Urinary bladder (tissue), 4 donors: ENCODE data around the gene BICDL2. TPM values are rescaled to one million over a fixed set of nuclear protein-coding genes. Genes with fewer than 3 reads are reported as not detected.

Experiments
- DNase-seq: peaks from one replicate; pipeline ENCODE4 v3.0.0-alpha.2; 2015; ENCODE audit errors: extremely low spot score
- H3K27ac ChIP-seq: one replicate; pipeline ENCODE4 v1.5.1; 2013; ENCODE audit warnings: low read depth, mild to moderate bottlenecking, moderate library complexity
- H3K36me3 ChIP-seq: one replicate; pipeline ENCODE4 v1.6.1; 2013; ENCODE audit warnings: mild to moderate bottlenecking, moderate library complexity; ENCODE audit not compliant: insufficient read depth
- H3K4me1 ChIP-seq: one replicate; pipeline ENCODE4 v1.6.1; 2013; ENCODE audit warnings: mild to moderate bottlenecking, moderate library complexity; ENCODE audit not compliant: insufficient read depth
- H3K4me3 ChIP-seq: one replicate; pipeline ENCODE4 v1.5.1; 2013; ENCODE audit warnings: low read depth, low read length
- WGBS: extraction: QIAGEN DNeasy Blood & Tissue Kit; methylation state at CpG from one replicate; pipeline ENCODE4 v1.1.7; 2013; 5-methylcytosine and 5-hydroxymethylcytosine counted together
- polyA plus RNA-seq: library from polyadenylated mRNA; stranded (reverse); fragments of 200-250 nt; gene quantifications from one replicate; pipeline ENCODE4 v1.2.3, GENCODE V29; 2013
- total RNA-seq: library from RNA; depleted of rRNA; stranded (reverse); fragments of >200 nt; gene quantifications from one replicate; pipeline ENCODE4 v1.2.3, GENCODE V29; 2014
- donor health status: healthy with polysubstance abuse.
- donor health status: healthy.

BICDL2 gene
- total and polyA plus RNA-seq, 2 donors: 7.2 to 8.3 TPM

GRCh38 chr16:3030222-3031212 is 6.2 kb downstream of the BICDL2 start:
- Histone ChIP-seq H3K36me3 (no peaks in the 10 kb centered on the region), H3K27ac (no peak overlapping the region), H3K4me3 (no peak overlapping the region), H3K4me1 (no peaks in the 10 kb centered on the region)
- 75% methylated on average over 33 of the region's 33 CpGs for WGBS
- no peak for DNase-seq

DNA sequence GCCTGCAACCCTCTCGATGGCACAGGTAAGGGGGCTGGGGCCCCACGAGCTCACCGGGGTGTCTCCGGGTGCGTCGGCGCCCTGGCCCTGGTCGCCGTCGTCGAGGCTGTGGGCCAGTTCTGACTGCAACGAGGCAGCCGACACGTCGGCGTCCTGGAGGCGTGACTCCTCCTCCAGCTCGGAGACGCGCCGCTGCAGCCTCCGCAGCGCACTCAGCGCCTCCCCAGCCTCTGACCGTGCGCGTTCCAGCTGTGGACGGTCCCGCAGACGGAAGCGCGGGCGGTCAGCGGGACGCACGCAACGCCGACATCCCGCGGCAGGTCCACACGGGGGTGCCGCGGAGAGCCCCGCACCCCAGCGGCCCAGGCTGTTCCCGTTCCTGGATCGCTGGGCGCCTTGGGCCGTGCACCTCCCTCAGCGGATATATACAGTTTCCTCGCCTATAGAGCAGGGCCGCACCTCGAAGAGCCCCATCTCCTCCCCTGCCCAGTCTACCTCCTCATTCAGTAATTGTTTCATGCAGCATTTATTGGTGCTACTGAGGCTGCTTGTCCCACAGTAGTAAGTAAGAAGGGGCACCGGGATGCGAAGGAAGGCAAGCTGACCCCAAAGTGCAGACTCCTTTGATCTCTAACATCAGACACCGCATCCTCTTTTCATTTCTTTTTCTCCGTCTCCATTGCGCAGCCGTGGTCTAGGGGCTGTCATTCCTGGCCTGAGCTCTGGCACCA is 7.1 kb downstream of the BICDL2 start:
- Histone ChIP-seq H3K4me1 (no peaks in the 10 kb centered on the region), H3K27ac (no peak overlapping the region), H3K36me3 (no peaks in the 10 kb centered on the region), H3K4me3 (no peak overlapping the region)
- no peak for DNase-seq
- WGBS: 10% methylated on average over 59 of the region's 59 CpGs

GRCh38 chr16:3028716-3029319 is 7.9 kb downstream of the BICDL2 start:
- 25% methylated on average over 15 of the region's 15 CpGs for WGBS
- no peak overlapping the region for H3K4me3 ChIP-seq
- H3K4me1 ChIP-seq: no peaks in the 10 kb centered on the region
- no peak overlapping the region for H3K27ac ChIP-seq
- no peaks in the 10 kb centered on the region for H3K36me3 ChIP-seq
- no peak for DNase-seq

GRCh38 chr16:3027983-3028715 is 8.6 kb downstream of the BICDL2 start:
- Histone ChIP-seq H3K36me3 (no peaks in the 10 kb centered on the region), H3K27ac (no peak overlapping the region), H3K4me1 (no peaks in the 10 kb centered on the region), H3K4me3 (no peak overlapping the region)
- no peak for DNase-seq
- WGBS: 13% methylated on average over 58 of the region's 58 CpGs

DNA sequence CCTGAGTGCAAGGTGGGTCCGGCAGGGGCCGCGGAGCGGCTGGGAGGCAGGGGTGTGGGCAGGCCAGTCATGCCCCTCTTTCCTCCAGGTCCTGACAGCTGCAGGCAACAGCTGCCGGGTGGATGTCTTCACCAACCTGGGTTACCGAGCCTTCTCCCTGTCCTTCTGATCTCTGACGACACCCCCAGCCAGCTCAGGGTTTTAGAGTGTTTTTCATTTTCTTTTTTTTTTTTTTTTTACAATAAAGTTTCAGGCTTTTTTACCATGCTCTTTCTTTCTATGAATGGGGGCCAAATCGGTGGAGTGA is 9.3 kb downstream of the BICDL2 start:
- Histone ChIP-seq H3K36me3 (no peaks in the 10 kb centered on the region), H3K27ac (no peak overlapping the region), H3K4me1 (no peaks in the 10 kb centered on the region), H3K4me3 (no peak overlapping the region)
- 91% methylated on average over 8 of the region's 8 CpGs for WGBS
- DNase-seq: no peak

DNA sequence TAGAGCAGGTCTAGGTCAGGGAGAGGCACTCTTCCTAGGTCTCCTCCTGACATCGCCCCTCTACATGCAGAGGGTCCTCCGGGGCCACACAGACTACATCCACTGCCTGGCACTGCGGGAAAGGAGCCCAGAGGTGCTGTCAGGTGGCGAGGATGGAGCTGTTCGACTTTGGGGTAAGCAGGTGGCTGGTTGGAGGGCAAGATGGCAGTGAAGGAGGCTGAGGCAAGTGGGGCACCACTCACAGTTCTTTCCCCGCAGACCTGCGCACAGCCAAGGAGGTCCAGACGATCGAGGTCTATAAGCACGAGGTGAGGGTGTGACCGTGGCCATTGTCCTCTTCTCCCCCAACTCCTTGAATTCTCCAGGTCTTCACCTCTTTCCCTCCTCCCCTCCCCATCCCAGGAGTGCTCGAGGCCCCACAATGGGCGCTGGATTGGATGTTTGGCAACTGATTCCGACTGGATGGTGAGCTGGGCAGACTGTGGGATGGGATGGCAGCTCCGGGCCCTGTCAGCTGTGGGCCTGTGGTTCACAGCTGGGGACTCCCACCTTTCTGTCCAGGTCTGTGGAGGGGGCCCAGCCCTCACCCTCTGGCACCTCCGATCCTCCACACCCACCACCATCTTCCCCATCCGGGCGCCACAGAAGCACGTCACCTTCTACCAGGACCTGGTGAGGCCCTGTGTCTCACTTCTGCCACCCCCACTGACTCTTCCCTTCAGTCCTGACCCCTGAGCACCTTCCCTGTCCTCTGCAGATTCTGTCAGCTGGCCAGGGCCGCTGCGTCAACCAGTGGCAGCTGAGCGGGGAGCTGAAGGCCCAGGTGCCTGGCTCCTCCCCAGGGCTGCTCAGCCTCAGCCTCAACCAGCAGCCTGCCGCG is 9.9 kb downstream of the BICDL2 start:
- Histone ChIP-seq H3K4me1 (peaks cover 2% of the 10 kb centered on the region), H3K36me3 (no peaks in the 10 kb centered on the region), H3K4me3 (no peak overlapping the region), H3K27ac (no peak overlapping the region)
- WGBS: 93% methylated on average over 24 of the region's 24 CpGs
- no peak for DNase-seq

DNA sequence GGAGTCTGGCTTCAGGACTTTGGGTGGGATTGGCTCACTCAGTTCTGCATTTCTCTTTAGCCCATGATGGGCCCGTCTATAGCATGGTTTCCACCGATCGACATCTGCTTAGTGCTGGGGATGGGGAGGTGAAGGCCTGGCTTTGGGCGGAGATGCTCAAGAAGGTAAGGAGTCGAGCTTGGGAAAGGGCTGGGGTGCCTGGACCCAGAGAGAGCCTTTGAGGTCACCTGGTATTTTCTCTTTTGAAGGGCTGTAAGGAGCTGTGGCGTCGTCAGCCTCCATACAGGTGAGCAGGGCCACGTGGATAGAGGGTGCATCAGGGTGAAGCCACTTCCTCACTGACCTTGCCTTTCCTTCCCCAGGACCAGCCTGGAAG is 10.8 kb downstream of the BICDL2 start:
- 95% methylated on average over 8 of the region's 8 CpGs for WGBS
- Histone ChIP-seq H3K4me3 (no peak overlapping the region), H3K27ac (no peak overlapping the region), H3K36me3 (no peaks in the 10 kb centered on the region), H3K4me1 (peaks cover 2% of the 10 kb centered on the region)
- no peak for DNase-seq

DNA sequence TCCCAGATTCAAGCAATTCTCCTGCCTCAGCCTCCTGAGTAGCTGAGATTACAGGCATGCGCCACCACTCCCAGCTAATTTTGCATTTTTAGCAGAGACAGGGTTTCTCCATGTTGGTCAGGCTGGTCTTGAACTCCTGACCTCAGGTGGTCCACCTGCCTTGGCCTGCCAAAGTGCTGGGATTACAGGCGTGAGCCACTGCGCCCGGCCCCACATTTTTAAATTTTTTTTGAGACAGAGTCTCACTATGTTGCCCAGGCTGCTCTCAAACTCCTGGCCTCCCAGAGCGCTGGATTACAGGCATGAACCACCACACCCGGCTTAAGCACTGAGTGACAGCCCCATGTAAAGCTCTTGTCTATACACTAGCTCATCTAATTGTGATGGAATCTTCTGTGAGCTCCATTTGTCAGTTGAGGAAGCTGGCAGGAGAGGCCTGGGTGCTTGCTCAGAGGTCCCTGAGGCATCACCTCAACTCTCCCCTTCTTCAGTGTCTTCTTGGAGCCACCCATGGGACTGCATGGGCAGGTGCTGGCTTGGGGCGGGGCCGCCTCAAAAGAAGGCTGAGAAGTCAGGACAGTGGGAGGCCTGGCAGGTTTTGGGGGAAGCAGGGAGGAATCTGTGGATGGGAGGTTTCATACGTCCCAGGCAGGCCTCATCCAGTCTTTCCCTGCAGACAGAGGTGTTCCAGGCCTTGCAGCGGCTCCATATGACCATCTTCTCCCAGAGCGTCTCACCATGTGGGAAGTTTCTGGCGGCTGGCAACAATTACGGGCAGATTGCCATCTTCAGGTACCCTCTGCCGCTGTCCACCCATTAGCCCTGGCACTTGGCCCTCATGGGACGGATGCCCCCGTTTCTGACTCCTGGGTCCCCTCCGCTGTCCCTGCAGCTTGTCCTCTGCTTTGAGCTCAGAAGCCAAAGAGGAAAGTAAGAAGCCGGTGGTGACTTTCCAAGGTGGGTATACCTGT is 11.4 kb downstream of the BICDL2 start:
- DNase-seq: no peak
- Histone ChIP-seq H3K4me3 (no peak overlapping the region), H3K4me1 (peaks cover 2% of the 10 kb centered on the region), H3K27ac (no peak overlapping the region), H3K36me3 (no peaks in the 10 kb centered on the region)
- 94% methylated on average over 18 of the region's 18 CpGs for WGBS

DNA sequence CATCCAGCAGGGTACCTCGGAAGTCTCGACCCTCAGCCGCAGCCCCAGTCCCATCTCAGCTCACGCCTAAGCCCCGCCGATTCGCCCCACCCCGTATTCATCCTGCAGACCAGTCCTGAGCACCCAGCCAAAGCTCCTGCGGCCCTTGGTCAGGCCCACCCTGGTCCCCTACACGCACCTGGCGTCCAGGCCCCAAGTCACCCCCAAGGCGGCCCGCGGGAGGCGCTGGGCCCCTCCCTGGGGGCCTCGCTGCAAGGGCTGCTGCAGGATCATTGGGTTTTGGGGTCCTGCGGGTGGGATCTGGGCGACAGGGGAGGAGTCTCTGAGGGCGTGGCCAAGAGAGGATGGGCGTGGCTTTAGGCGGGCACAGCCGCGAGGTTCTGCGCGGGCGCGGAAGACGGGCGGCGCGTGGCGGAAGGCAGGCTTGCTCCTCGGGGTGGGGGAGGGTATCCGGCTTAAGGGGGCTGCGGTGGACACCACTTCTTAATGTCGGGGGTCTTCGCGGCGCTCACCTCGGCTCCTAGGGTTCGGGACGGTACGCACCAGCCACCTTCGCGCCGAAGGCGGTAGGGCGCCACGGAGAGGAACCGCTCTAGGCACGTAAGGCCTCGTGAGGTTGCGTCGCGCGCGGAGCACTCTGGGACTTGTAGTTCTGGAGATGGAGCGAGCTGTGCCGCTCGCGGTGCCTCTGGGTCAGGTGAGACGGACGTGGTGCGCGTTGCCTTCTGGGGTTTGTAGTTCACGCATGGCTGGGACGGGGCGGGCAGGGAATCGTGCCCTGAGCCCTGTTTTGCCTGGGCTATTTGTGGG is 12.9 kb downstream of the BICDL2 start, which contains the start of the genes HCFC1R1 and THOC6:
TSS of gene HCFC1R1 (minus strand) at position 274 of the 810 bp plus-strand sequence. CDS start at position 273, 1 bp downstream.
TSS of gene THOC6 (plus strand) at position 367 of the 810 bp plus-strand sequence. CDS start at position 659, 292 bp downstream.
- Histone ChIP-seq H3K4me3 (peak within 1 kb of the TSS; percentile 50), H3K27ac (peak within 1 kb of the TSS; percentile 90), H3K4me1 (peaks cover 2% of the 10 kb centered on the region), H3K36me3 (no peaks in the 10 kb centered on the region)
- WGBS: under 1% methylated on average over 69 of the region's 69 CpGs
- DNase-seq: peak; percentile 93

DNA sequence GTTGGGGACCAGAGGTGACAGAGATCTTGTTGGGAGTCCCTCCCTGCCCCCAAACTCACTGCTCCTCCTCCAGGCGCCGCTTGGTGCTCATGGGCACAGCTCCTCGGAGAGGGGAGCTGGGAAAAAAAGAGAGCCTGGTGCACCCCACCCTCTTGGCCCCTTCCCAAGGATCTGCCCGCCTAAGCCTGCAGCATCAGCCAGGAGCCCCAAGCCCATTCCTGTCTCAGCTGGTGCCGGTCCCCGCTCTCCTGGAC is 13.4 kb downstream of the BICDL2 start:
- WGBS: 14% methylated on average over 6 of the region's 6 CpGs
- H3K4me1 ChIP-seq: peaks cover 2% of the 10 kb centered on the region
- no peak for DNase-seq
- peak overlapping the region; percentile 50 for H3K4me3 ChIP-seq
- H3K36me3 ChIP-seq: no peaks in the 10 kb centered on the region
- H3K27ac ChIP-seq: peak overlapping the region; percentile 90

GRCh38 chr16:3022684-3023414 is 13.9 kb downstream of the BICDL2 start:
- no peaks in the 10 kb centered on the region for H3K36me3 ChIP-seq
- peaks cover 2% of the 10 kb centered on the region for H3K4me1 ChIP-seq
- peak overlapping the region; percentile 50 for H3K4me3 ChIP-seq
- 25% methylated on average over 8 of the region's 8 CpGs for WGBS
- DNase-seq: no peak
- peak overlapping the region; percentile 90 for H3K27ac ChIP-seq
